Measurements from ENCODE around the gene NETO1.

The NETO1 gene

DNA sequence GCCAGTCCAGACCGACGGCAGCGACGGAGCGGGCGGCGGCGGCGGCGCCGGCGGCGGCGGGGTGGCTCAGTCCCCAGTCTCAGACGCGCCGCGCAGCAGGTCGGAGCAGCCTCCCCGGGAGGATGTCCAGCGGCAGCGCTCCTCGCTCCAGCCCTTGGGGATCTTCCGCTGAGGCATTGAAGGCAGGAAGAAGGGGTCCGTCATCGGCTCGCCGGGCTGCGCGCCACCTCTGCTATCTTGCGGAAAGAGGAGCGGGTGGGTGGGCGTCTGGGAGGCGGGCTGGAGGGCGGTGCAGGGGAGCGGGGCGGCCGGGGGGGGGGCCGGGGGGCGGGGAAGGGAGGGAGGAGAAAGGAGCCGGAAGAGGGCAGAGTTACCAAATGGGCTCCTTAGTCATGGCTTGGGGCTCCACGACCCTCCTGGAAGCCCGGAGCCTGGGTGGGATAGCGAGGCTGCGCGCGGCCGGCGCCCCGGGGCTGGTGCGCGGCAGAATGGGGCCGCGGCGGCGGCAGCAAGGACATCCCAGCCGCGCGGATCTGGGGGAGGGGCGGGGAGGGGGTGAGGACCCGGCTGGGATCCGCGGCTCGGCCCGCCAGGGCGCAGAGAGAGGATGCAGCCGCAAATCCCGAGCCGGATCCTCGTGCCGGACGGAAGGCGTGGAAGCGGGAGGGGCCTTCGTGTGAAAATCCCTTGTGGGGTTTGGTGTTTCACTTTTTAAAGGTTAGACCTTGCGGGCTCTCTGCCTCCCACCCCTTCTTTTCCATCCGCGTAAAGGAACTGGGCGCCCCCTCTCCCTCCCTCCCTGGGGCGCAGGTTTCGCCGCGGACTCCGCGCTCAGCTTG is at the start of gene NETO1:
Gene NETO1 (minus strand): TSS at position 242 of the 839 bp plus-strand sequence. CDS start 696 bp downstream, outside the sequence.
- no peak for DNase-seq (ENCODE audit: low read depth in 2 of 2)

DNA sequence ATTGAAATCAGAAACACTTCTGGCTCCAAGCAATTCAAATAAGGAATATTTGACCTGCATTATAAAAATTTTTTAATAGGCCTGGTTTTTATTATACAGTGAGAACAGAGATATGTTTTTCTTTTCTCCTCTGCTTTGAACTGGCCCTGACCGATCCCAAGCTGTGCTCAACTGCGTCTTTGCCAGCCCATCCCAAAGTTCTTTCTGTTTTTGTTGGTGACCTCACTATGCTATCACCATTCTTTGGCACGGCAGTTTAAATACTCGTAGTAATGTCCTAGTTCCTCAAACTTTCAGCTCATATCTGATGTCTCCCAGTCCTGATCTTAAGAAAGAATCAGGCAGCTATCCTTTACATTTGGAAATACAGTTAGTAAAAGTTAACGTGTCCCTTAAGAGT is 42.3 kb upstream of the NETO1 start:
- no peak for DNase-seq (ENCODE audit: low read depth in 2 of 2)

- no peak for DNase-seq (ENCODE audit: low read depth in 2 of 2)
Observed at GRCh38 chr18:72908181-72908580, 40.4 kb upstream of the NETO1 start.

GRCh38 chr18:72903033-72903432 is 35.2 kb upstream of the NETO1 start:
- no peak for DNase-seq (ENCODE audit: low read depth in 2 of 2)

DNA sequence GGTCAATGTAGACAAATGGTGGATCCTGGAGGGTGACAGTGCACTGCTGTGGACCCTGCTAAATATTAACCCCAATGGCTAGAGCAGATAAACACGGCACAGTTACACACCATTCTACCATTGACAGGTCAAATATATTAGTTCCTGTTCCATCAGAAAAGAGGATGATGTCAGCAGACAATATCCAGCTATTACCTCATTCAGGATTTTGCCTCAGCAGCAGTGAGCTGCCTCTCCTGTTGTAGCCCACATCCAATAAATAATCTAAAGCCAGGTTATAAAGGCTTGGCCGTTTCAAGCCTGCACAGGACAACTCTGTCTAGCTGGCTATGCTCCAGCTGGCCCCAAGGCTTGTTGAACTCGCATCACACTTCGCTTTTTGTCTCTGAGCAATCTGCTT is 31.6 kb upstream of the NETO1 start:
- no peak for DNase-seq (ENCODE audit: low read depth in 2 of 2)

GRCh38 chr18:72898870-72899269 is 31.1 kb upstream of the NETO1 start:
- no peak for DNase-seq (ENCODE audit: low read depth in 2 of 2)

- no peak for DNase-seq (ENCODE audit: low read depth in 2 of 2)
Observed at GRCh38 chr18:72895548-72895947, 27.8 kb upstream of the NETO1 start.

DNA sequence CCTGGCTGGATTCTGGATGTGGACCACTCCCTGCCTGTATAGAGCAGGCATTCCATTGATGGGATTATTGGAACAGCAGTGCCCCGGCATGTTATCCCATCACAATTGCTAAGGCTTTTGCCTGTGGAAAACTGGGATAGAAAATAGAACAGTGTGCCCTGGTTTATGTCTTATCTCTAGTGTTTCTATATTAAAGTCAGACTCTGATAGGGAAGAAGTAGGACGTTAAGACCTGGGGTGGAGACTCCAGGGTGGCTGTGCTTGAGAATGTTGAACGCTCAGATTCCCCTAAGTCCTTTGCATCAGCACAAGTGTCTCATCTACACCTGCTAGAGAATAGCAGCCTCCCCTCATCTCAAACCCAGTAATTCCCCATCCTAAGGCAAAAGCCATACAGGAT is 10.8 kb upstream of the NETO1 start:
- no peak for DNase-seq (ENCODE audit: low read depth in 2 of 2)

DNA sequence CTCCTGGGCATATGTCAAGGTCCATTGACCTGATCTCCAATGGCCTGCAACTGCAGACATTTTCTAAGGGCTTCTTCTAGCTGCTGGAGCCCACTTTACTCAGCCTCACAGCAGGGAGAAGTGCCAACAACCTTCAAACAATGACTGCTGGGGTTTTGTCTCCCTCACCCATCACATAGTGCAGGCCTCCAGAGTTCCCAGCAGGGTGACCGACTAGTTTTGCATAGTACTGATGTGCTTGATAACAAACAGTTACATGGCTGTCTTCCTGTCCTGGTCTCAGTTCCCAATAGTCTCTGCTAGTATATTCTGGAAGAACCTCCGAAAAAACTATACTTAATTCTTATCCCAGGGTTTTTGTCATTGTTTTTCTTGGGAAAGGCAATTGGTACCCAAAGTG is 10.4 kb upstream of the NETO1 start:
- DNase-seq (ENCODE audit: low read depth in 2 of 2): no peak

- no peak for DNase-seq (ENCODE audit: low read depth in 2 of 2)
Observed at GRCh38 chr18:72871091-72871490, 3.3 kb upstream of the NETO1 start.

DNA sequence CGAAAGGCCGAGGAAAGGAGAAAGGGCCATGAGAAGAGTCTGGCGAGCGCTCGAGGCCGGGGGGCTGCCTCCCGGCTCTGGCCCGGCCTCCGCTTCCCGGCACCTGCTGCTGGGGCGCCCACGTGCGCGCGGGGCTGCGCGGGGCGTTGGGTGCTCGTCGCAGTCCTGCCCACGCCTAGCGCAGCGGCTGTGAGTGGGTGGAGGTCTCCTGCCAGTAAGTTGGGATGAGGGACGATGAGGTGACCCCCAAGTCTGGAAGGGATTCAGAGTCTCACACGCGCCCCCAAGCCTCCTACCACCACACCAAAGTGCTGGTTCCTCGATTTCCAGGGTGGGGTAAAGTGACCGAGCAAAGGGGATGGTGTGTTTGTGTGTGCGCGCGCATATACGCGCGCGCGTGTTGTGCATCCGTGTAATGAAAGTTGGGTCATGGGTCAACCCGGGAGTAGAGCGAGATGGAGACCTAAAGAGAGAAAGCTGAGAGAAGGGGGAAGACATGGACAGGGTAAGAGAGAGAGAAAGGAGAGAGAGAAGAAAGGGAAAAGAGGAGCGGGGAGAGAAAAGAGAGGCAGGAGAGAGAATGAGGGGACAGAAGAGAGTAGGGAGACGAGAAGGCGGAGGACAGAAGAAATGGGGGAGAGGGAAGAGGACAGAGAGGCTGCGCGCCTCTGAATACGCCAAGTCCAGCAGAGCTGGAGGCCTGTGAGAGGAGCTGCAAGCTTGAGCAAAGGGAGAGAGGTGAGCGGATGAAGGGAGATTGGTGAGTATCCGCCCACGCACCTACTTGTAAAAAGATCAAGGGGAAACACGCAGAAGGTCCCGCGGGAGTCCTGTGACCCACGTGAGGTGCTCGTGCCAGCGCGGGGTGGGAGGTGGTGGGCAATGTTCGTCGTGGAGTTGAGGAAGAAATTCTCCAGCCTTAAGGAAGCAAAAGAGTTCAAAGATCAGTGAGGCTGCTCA is 1.7 kb upstream of the NETO1 start:
- no peak for DNase-seq (ENCODE audit: low read depth in 2 of 2)

DNA sequence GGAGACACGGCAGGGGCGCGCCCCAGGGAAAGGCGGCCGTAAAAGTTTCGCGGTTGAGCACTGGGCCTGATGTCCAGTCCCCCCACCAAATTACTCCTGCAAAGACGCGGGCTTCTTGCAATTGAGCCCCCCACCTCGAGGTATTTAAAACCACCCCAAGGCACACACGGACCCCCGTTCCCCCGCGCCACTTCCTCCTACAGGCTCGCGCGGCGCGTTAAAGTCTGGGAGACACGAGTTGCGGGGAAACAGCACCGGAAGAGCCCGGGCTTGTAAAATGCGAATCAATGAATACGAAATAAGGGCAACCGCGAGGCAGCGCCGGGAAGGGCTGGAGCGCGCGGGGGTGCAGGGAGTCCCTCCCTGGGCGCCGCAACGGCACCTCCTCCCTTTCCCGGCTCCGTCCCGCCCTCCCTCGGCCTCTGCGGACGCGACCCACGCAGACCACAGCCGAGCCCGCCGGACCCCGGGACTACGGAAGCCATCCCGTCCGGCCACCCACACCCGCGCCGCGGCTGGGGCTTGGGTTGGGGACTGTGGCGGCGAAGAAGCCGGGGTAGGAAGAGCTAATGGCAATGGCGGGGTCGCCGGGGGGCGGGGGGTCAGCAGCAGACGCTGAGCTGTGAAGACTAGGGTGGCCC is 918 bp upstream of the NETO1 start:
- no peak for DNase-seq (ENCODE audit: low read depth in 2 of 2)

DNA sequence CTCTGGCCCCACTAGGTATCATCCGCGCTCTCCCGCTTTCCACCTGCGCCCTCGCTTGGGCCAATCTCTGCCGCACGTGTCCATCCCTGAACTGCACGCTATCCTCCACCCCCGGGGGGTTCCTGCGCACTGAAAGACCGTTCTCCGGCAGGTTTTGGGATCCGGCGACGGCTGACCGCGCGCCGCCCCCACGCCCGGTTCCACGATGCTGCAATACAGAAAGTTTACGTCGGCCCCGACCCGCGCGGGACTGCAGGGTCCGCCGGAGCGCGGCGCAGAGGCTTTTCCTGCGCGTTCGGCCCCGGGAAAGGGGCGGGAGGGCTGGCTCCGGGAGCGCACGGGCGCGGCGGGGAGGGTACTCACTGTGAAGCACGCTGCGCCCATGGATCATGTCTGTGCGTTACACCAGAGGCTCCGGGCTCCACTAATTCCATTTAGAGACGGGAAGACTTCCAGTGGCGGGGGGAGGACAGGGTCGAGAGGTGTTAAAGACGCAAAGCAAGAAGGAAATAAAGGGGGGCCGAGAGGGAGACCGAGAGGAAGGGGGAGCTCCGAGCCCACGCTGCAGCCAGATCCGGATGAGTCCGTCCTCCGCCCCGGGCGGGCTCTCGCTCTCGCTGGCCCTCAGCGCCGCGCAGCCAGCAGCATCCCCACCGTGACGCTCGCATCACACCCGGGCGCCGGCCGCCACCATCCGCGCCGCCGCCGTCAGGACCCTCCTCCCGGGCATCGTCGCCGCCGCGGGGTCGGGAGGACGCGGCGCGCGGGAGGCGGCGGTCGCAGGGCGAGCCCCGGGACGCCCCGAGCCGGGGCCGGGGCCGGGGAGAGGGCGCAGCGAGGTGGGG is 664 bp downstream of the NETO1 start:
- DNase-seq (ENCODE audit: low read depth in 2 of 2): no peak

DNA sequence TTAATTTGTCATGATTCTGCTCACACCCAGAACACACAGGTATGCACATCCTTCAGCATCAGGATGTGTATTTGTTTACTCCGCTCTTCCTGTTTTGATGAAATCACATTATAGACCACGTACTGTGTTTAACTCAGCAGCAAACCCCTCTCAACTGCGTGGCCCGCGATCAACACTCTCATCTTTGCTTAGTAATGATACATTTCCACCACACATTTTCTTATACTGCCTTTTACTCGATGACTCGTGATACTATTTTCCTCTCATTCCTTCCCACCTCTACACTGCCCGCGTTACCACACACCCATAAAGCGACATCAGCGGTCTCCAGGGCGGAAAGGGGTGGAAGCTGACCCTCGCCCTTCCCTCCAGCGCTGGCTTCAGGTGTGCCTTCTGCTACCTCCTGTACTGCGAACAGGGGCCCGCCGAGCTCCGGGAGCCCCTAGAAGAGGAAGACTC is 1.3 kb downstream of the NETO1 start:
- DNase-seq (ENCODE audit: low read depth in 2 of 2): no peak

GRCh38 chr18:72863754-72864153 is 4.0 kb downstream of the NETO1 start:
- DNase-seq (ENCODE audit: low read depth in 2 of 2): no peak

DNA sequence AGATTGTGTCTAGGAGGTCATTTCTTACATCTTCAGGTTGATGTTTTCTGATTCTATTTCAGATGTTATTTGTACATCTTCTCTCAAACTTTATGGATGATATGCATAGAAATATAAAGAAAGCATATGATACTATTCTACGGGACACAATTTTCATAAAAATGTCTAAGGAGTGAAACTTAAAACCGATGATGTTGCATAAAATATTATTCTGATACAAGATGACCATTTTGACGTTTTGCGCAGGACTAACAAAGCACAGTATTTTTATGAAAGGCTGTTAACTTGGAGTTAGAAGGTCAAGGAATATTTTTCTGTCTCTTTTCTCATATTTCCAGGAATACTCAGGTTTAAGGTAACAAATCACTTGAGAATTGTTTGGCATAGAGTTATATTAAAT is 8.7 kb downstream of the NETO1 start:
- no peak for DNase-seq (ENCODE audit: low read depth in 2 of 2)

GRCh38 chr18:72849671-72850070 is 18.1 kb downstream of the NETO1 start:
- DNase-seq (ENCODE audit: low read depth in 2 of 2): no peak

DNA sequence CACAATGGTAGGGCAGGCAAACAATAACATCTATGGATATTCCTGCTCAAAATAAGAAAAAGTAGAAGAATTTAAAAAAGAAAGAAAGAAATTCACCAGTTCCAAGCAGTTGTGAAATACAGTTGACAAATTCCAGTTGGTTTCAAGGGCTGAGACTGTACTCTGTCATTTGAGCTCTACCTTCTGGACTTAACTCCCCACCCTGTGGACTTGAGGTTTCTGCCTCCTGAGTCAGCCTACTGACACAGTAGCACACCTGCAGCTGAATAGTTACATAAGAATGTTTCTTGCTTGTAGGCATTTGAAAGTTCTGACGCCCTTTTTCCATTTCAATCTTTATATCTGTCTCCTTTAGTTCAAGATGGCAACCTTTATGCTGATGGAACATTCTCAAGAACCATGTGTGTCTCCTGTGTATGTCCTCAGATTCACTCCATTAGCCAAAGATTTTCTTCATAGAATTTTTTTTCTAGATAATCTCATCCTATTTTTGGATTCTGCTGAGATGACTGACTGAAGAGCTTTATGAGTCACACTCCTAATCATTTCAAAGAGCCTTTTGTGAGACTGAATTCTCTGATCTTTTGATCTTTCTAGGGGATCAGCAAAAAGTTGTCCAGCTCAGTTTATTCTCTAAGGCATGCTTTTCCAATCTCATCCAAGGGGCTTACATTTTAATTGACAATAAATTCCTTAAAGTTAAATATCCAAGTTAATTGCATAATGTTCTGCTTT is 19.1 kb downstream of the NETO1 start:
- no peak for DNase-seq (ENCODE audit: low read depth in 2 of 2)

DNA sequence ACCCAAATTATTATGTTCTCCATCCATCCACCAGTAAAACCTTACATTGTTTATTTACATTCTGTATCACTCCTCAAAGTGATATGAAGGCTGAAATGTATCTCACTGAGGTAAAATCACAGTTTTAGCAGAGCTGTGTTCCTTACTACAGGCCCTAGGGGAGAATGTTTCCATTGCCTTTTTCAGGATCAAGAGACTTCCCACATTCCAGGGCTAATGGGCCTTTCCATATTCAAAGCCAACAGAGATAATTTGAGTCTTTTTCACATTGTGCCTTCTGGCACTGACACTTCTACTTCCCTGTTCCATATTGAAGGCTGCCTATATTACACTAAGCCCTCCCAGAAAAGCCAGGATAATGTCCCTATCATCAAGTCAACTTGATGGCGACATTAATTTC is 20.0 kb downstream of the NETO1 start:
- DNase-seq (ENCODE audit: low read depth in 2 of 2): no peak

DNA sequence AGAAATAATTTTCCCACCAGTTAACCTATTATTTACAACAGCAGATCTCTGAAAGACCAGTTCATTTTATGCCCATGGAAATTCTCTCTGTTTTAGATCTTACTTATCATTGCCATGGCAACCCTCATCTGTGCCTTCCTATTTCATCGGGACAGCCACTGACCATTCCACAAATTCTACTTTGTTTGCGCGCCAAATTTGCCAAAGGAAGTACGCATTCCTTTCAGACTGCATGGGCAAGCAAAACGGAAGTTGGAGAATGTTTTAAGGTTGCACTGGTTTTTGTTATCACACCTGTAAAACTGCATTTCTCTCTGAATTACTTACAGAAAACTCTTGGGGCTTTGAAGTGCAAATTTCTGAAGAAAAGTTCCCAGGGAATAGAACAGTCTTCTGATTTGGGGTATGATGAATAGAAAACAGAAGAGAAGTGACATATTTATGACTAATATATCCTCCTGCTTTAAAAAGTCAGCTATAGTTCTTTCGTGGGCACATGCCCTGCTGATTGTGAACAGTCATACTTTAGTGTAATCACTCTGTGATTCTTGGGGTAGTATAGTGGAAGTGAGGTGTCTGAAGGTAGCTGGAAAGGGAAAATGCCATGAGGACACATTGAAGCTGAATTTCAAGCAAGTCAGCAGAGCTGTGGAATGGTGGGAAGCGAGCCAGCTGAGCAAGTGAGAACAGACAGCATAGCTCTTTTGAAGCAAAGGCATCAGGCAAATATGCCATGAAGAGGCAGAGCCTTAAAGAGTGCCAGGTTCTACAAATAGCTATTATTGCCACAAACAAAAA is 20.9 kb downstream of the NETO1 start:
- no peak for DNase-seq (ENCODE audit: low read depth in 2 of 2)

All from stimulated activated CD8-positive, alpha-beta memory T cell treated with anti-CD3 and anti-CD28 coated beads, Interleukin-7, amount 100 ng/mL, for 1 hour (primary cell).